ENCODE data around the gene CRNKL1. TPM values are rescaled to one million over a fixed set of nuclear protein-coding genes. Genes with fewer than 3 reads are reported as not detected.

CRNKL1 gene
- total and polyA plus RNA-seq, 2 of the 4 experiments (the other 2 are of a cell fraction): 7.4 to 20.1 TPM

DNA sequence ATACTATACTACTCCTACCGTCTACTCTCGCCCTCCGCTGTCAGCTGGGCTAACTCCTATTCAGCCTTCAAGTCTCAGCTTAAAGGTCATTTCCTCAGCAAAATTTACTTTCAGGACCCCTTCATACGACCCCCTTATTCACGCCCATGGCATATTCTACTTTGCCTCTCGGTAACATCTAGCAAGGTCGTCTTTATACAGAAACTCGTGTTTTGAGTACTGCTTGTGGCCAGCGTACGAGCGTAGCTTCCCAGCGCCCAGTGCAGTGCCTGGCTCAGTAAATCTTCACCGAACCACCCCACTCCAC, 546 bp downstream of the CRNKL1 start:
- ATAC-seq (ENCODE audit: low read depth): peak; percentile 6
- ChIA-PET CTCF (interaction anchor here (1.0 to 1.5 kb wide), 3 partner anchors 21 to 542 kb away, joined by 3 to 4 read pairs (median 4); no protein-coding TSS in a partner anchor), POLR2A (ENCODE audit: unreplicated experiment) (no interaction called here)
- H3K56ac ChIP-seq (ENCODE audit: extremely low read depth, insufficient read depth, low read length): peak overlapping the region; percentile 17; the same call in 1 of the 2 replicates
- no peaks in the 10 kb centered on the region for H3K9me3 ChIP-seq (ENCODE audit: control insufficient read depth, insufficient read depth, low read length)
- no peaks in the 10 kb centered on the region for H4K20me1 ChIP-seq (ENCODE audit: insufficient read depth, low read length)
- H4K91ac ChIP-seq (ENCODE audit: insufficient read depth, low read depth, low read length): no peak overlapping the region
- peaks cover 9 to 22% of the 10 kb centered on the region in 2 experiments for H3K79me1 ChIP-seq (ENCODE audit: low read depth in 1 of 2, low read length in 2 of 2)
- peak overlapping the region; percentile 100 for H2AFZ ChIP-seq (replicated peaks; ENCODE audit: low read length, poor library complexity)
- H3K27ac ChIP-seq (ENCODE audit: insufficient read depth, low read length): peak overlapping the region; percentile 75
- peak overlapping the region; percentile 87 for H3K14ac ChIP-seq (replicated peaks; ENCODE audit: low read depth, low read length)
- TF ChIP-seq MAZ (IDR thresholded peaks at IDR 0.05; ENCODE audit: borderline replicate concordance, low read depth, low read length) (no peak), RFX5 (IDR thresholded peaks at IDR 0.05; ENCODE audit: low read depth, low read length) (no peak), BHLHE40 (IDR thresholded peaks at IDR 0.05; ENCODE audit: low read depth, low read length) (no peak), MXI1 (IDR thresholded peaks at IDR 0.05; ENCODE audit: borderline replicate concordance, low read depth, low read length) (no peak), CHD1 (IDR thresholded peaks at IDR 0.05; ENCODE audit: low read depth, low read length) (no peak), USF2 (IDR thresholded peaks at IDR 0.05; ENCODE audit: low read depth, low read length) (no peak), NFE2L2 (IDR thresholded peaks at IDR 0.05; ENCODE audit: low read depth, low read length) (no peak), SMC3 (IDR thresholded peaks at IDR 0.05; ENCODE audit: low read depth, low read length) (no peak), POLR2A (IDR thresholded peaks at IDR 0.05; ENCODE audit: low read depth, low read length) (no peak), RAD21 (IDR thresholded peaks at IDR 0.05; ENCODE audit: low read length) (no peak), CTCF (conservative IDR thresholded peaks at IDR 0.05; ENCODE audit: low read depth, low read length) (no peak), MAFK (IDR thresholded peaks at IDR 0.05; ENCODE audit: low read depth, low read length) (no peak), CEBPB (IDR thresholded peaks at IDR 0.05; ENCODE audit: low read depth, low read length) (no peak)
- H4K8ac ChIP-seq (ENCODE audit: low read depth in 2 of 2, low read length in 2 of 2): peak overlapping the region; percentile 19 to 95; a peak in 3 of 4 replicates
- BruUV-seq (replicated peaks): no TSS peak
- intact Hi-C loops (cut with micrococcal nuclease) (loop anchor here (1.0 kb wide), 1 partner anchor 363 kb away; no protein-coding TSS in a partner anchor), dilution Hi-C loops (cut with HindIII; ENCODE audit: low sequenced_read_pairs, unreplicated experiment) (no loop called here), in situ Hi-C loops (cut with MboI; ENCODE audit: low sequenced_read_pairs) (no loop called here)
- H2BK120ac ChIP-seq (ENCODE audit: low read depth, low read length): no peak overlapping the region
- no peak overlapping the region for H2BK20ac ChIP-seq (ENCODE audit: low read depth, low read length)
- peak overlapping the region; percentile 72 for H4K5ac ChIP-seq (ENCODE audit: low read depth, low read length)
- peak overlapping the region; percentile 84 for H3K9ac ChIP-seq (ENCODE audit: low read depth, low read length)
- H3K23ac ChIP-seq (ENCODE audit: low read depth, low read length): peak overlapping the region; percentile 55; the same call in 1 of the 2 replicates
- peaks cover 2% of the 10 kb centered on the region; the same call in 1 of the 2 replicates for H3K27me3 ChIP-seq (ENCODE audit: control insufficient read depth, insufficient read depth, low read length)
- WGBS, 2 experiments (ENCODE audit: extremely low coverage in 2 of 2, insufficient read length in 1 of 2): 7% methylated on average over 6 of the region's 13 CpGs; no CpG with 5 or more reads in 1 of the 2 experiments
- no peaks in the 10 kb centered on the region for H3K9me1 ChIP-seq (ENCODE audit: insufficient read depth, low read length)
- peak overlapping the region; percentile 85 for H3K4ac ChIP-seq (ENCODE audit: low read depth, low read length)
- H2AK5ac ChIP-seq (ENCODE audit: low read depth, low read length): peak overlapping the region; percentile 29; the same call in 1 of the 2 replicates
- peak overlapping the region; percentile 77 for H2BK5ac ChIP-seq (ENCODE audit: low read depth, low read length, poor library complexity, severe bottlenecking)
- H3K4me3 ChIP-seq (ENCODE audit: insufficient read depth, low read depth, low read length): peak overlapping the region; percentile 67
- H2BK15ac ChIP-seq (ENCODE audit: low read depth, low read length): no peak overlapping the region
- H3K4me2 ChIP-seq (ENCODE audit: low read depth, low read length): peak overlapping the region; percentile 97
- no peaks in the 10 kb centered on the region for H3K4me1 ChIP-seq (ENCODE audit: control insufficient read depth, insufficient read depth, low read length)
- no peak overlapping the region for H3K18ac ChIP-seq (ENCODE audit: low read depth, low read length)
- no peak for DNase-seq
- peaks cover 14% of the 10 kb centered on the region for H3K36me3 ChIP-seq (ENCODE audit: control insufficient read depth, insufficient read depth, low read length)
- H2AK9ac ChIP-seq (replicated peaks; ENCODE audit: low read depth, low read length, poor library complexity): peak overlapping the region; percentile 89
